Measurements from ENCODE around the gene NTF3.

- TF ChIP-seq POLR2AphosphoS5 (IDR thresholded peaks at IDR 0.05) (no peak), CTCF (IDR thresholded peaks at IDR 0.05) (no peak), POLR2A (IDR thresholded peaks at IDR 0.05) (no peak)
Observed at GRCh38 chr12:5452569-5452968, 20.7 kb downstream of the NTF3 start.

All from upper lobe of left lung (tissue), 4 donors.